GM12878 (cell line): ENCODE data around the gene EDN3. TPM values are rescaled to one million over a fixed set of nuclear protein-coding genes. Genes with fewer than 3 reads are reported as not detected.

Experiments
- ATAC-seq: fragments of 200-7000 bp; cut with Tn5 transposase; 3 replicates; pipeline ENCODE4 v1.9.1; 2020; ENCODE audit warnings: mild to moderate bottlenecking, moderate library complexity
- BruUV-seq: library from RNA; stranded (reverse); fragments of 400-500 nt; replicated peaks from 2 replicates; lab custom pipeline; 2021; lab: Mats Ljungman, UMichigan
- CTCF ChIA-PET: fragments of 300-600 bp; sonication (Branson Sonifier 250); formaldehyde crosslinking; extraction: SDS; loops from one replicate; lab custom pipeline; 2021; ENCODE audit warnings: inconsistent platforms; lab: Yijun Ruan, JAX
- POLR2A ChIA-PET: fragments of 350-600 bp; formaldehyde crosslinking; extraction: SDS; loops from one replicate; lab custom pipeline; 2021; ENCODE audit warnings: inconsistent platforms; lab: Charles Lee
- RAD21 ChIA-PET: fragments of 300-600 bp; sonication (Branson Sonifier 250); formaldehyde crosslinking; loops from one replicate; lab custom pipeline; 2023; ENCODE audit warnings: antibody characterized with exemption; ENCODE audit not compliant: unreplicated experiment; lab: Charles Lee
- SMC1A ChIA-PET: fragments of 300-600 bp; sonication (Branson Sonifier 250); formaldehyde crosslinking; loops from one replicate; lab custom pipeline; 2023; ENCODE audit not compliant: unreplicated experiment, uncharacterized antibody; lab: Charles Lee
- DNase-seq: peaks from one replicate; pipeline ENCODE4 v3.0.0-alpha.2; 2011; ENCODE audit warnings: low read depth, low spot score
- FAIRE-seq: peaks from 3 replicates; lab custom pipeline; 2011; peaks lifted over from hg19 to GRCh38; lab: Jason Lieb, UNC
- H2AFZ ChIP-seq: 2 replicates; pipeline ENCODE4 v1.6.0; 2011; ENCODE audit warnings: low read depth, low read length, control low read depth; ENCODE audit not compliant: control insufficient read depth
- H3K27ac ChIP-seq: 2 replicates; pipeline ENCODE4 v1.5.1; 2011; ENCODE audit warnings: control low read depth; ENCODE audit not compliant: control insufficient read depth, insufficient read depth
- H3K27me3 ChIP-seq, 2 experiments: replicated peaks in 1 of 2; 2 replicates each; pipeline versions ENCODE4 v1.6.0 to v1.6.1; 2011; ENCODE audit warnings: low read length in 1 of 2; ENCODE audit not compliant: control insufficient read depth in 2 of 2, insufficient read depth in 2 of 2
- H3K36me3 ChIP-seq, 2 experiments: 2 replicates each; pipeline ENCODE4 v1.5.1; 2011; ENCODE audit warnings: low read length in 1 of 2; ENCODE audit not compliant: control insufficient read depth in 2 of 2, insufficient read depth in 2 of 2
- H3K4me1 ChIP-seq: 2 replicates; pipeline ENCODE4 v1.6.1; 2011; ENCODE audit warnings: mild to moderate bottlenecking, low read length, moderate library complexity, mixed read lengths; ENCODE audit not compliant: control insufficient read depth, insufficient read depth
- H3K4me2 ChIP-seq: 2 replicates; pipeline ENCODE4 v1.6.0; 2011; ENCODE audit warnings: control low read depth; ENCODE audit not compliant: control insufficient read depth, insufficient read depth
- H3K4me3 ChIP-seq: fragments of 200-600 bp; sonication (generic); 2 replicates; pipeline ENCODE4 v1.5.1; 2016
- H3K79me2 ChIP-seq: 2 replicates; pipeline ENCODE4 v1.6.0; 2011; ENCODE audit warnings: low read length; ENCODE audit not compliant: control insufficient read depth, insufficient read depth
- H3K9ac ChIP-seq: 2 replicates; pipeline ENCODE4 v1.8.0; 2011; ENCODE audit warnings: low read length, control low read depth, mixed read lengths; ENCODE audit not compliant: control insufficient read depth, insufficient read depth
- H3K9me3 ChIP-seq: replicated peaks from 3 replicates; pipeline ENCODE4 v1.5.1; 2011; ENCODE audit warnings: mild to moderate bottlenecking, low read length; ENCODE audit not compliant: control insufficient read depth, insufficient read depth
- H4K20me1 ChIP-seq: 2 replicates; pipeline ENCODE4 v1.6.0; 2011; ENCODE audit not compliant: control insufficient read depth, insufficient read depth
- E4F1 ChIP-seq: fragments of 450-650 bp; IDR thresholded peaks from 2 replicates; pipeline ENCODE4 v1.6.1; 2018; ENCODE audit warnings: borderline replicate concordance, mild to moderate bottlenecking; ENCODE audit not compliant: partially characterized antibody
- HDGF ChIP-seq: fragments of 450-650 bp; IDR thresholded peaks from 2 replicates; pipeline ENCODE4 v1.6.1; 2016; ENCODE audit warnings: antibody characterized with exemption
- HSF1 ChIP-seq: fragments of 150-350 bp; IDR thresholded peaks from 2 replicates; pipeline ENCODE4 v1.6.1; 2014; ENCODE audit warnings: mild to moderate bottlenecking, low read depth, low read length
- IKZF1 ChIP-seq: fragments of 450-650 bp; conservative IDR thresholded peaks from 2 replicates; pipeline ENCODE4 v1.6.1; 2017; ENCODE audit warnings: antibody characterized with exemption, mild to moderate bottlenecking
- LARP7 ChIP-seq: fragments of 450-650 bp; IDR thresholded peaks from 2 replicates; pipeline ENCODE4 v1.6.1; 2017; ENCODE audit warnings: mild to moderate bottlenecking
- MYB ChIP-seq: fragments of 150-350 bp; IDR thresholded peaks from 2 replicates; pipeline ENCODE4 v1.6.1; 2014; ENCODE audit warnings: mild to moderate bottlenecking, low read depth, low read length, borderline replicate concordance
- NFYA ChIP-seq: IDR thresholded peaks from 2 replicates; pipeline ENCODE4 v1.6.1; 2011; ENCODE audit warnings: low read depth, mild to moderate bottlenecking, low read length, improper control_type of control experiment, borderline replicate concordance
- SUPT20H ChIP-seq: IDR thresholded peaks from 2 replicates; pipeline ENCODE4 v1.6.1; 2011; ENCODE audit warnings: low read depth, mild to moderate bottlenecking, low read length, moderate library complexity, borderline replicate concordance; ENCODE audit not compliant: control insufficient read depth
- ZNF622 ChIP-seq: fragments of 450-650 bp; IDR thresholded peaks from 2 replicates; pipeline ENCODE4 v1.6.1; 2017; ENCODE audit warnings: mild to moderate bottlenecking, inconsistent platforms
- ZZZ3 ChIP-seq: IDR thresholded peaks from 2 replicates; pipeline ENCODE4 v1.6.1; 2011; ENCODE audit warnings: low read depth; ENCODE audit not compliant: control insufficient read depth, insufficient read length
- WGBS: methylation state at CpG from one replicate; pipeline ENCODE4 v1.1.6; 2016; ENCODE audit warnings: low lambda C conversion rate; ENCODE audit not compliant: insufficient replicate concordance, insufficient coverage; ENCODE audit errors: missing lambda C conversion rate; 5-methylcytosine and 5-hydroxymethylcytosine counted together
- in situ Hi-C: fragments of 300-500 bp; cut with MboI; formaldehyde crosslinking; loops from 9 replicates; pipeline ENCODE4 v1.14.3; 2018; ENCODE audit warnings: mixed read lengths
- intact Hi-C: fragments of 100-400 bp; cut with micrococcal nuclease; formaldehyde crosslinking; loops from one replicate; pipeline ENCODE4 v1.14.2; 2022; ENCODE audit not compliant: unreplicated experiment
- polyA plus RNA-seq, 11 experiments: library from polyadenylated mRNA; depleted of rRNA in 4 of 11; unstranded in 6 of 11; stranded (reverse) in 5 of 11; fragments of >200 nt; fragmentation: Nextera tagmentation in 4 of 11; fragmentation: Illumina TruSeq in 1 of 11; extraction: Ambion mirVana in 4 of 11; extraction: Trizol in 1 of 11; gene quantifications; 1 replicate in 1 of 11; 2 replicates in 10 of 11; pipeline versions ENCODE4 v1.2.1 to v1.2.3, GENCODE V29; 2011 to 2016; ENCODE audit warnings: inconsistent platforms in 2 of 11, missing spikeins in 2 of 11, low read depth in 1 of 11
- total RNA-seq, 4 experiments: library from RNA; depleted of rRNA in 3 of 4; stranded (reverse); fragments of >200 nt in 3 of 4; fragmentation: Illumina TruSeq in 1 of 4; extraction: Trizol in 1 of 4; gene quantifications; 2 replicates each; pipeline versions ENCODE4 v1.2.1 to v1.2.3, GENCODE V29; 2013 to 2021

The EDN3 gene
- total and polyA plus RNA-seq, 10 of the 15 experiments (the other 5 are each of a cell fraction or from before 2014, with no cell fraction given): not detected

GRCh38 chr20:59346061-59346460 lies 45.6 kb downstream of the EDN3 start:
- intact Hi-C loops: no loop called here
- Histone ChIP-seq H3K4me3 (no peak overlapping the region), H3K79me2 (no peaks in the 10 kb centered on the region), H3K27me3 (peaks cover 0 to 1% of the 10 kb centered on the region in 2 experiments; a peak in 2 of 4 replicates), H4K20me1 (no peaks in the 10 kb centered on the region), H3K9me3 (no peaks in the 10 kb centered on the region; the same call in 2 of the 3 replicates), H3K4me1 (no peaks in the 10 kb centered on the region), H3K4me2 (no peak overlapping the region), H3K27ac (no peak overlapping the region), H2AFZ (no peak overlapping the region), H3K36me3 (no peaks in the 10 kb centered on the region), H3K9ac (no peak overlapping the region)
- ATAC-seq (no peak), FAIRE-seq (no peak), DNase-seq (no peak)
- CTCF ChIA-PET: no interaction called here
- SMC1A ChIA-PET: no interaction called here
- POLR2A ChIA-PET: no interaction called here
- RAD21 ChIA-PET: no interaction called here
- in situ Hi-C loops: no loop called here
- 60% methylated on average over 2 of the region's 2 CpGs for WGBS
- no TSS peak for BruUV-seq
- no peak for TF ChIP-seq ZNF622
- no peak for TF ChIP-seq E4F1
- no peak for TF ChIP-seq HDGF
- TF ChIP-seq IKZF1: no peak
- TF ChIP-seq, all 136 proteins: peak for 0

- CTCF ChIA-PET: no interaction called here
- in situ Hi-C loops: no loop called here
- no peak for TF ChIP-seq HSF1
- no peak for TF ChIP-seq ZZZ3
- TF ChIP-seq NFYA: no peak
- TF ChIP-seq SUPT20H: no peak
- no peak for TF ChIP-seq LARP7
- TF ChIP-seq MYB: no peak
These were observed 48.9 kb downstream of the EDN3 start for GRCh38 chr20:59349277-59349676.

More at GRCh38 chr20:59349277-59349676, 48.9 kb downstream of the EDN3 start:
- Histone ChIP-seq H3K9ac (no peak overlapping the region), H4K20me1 (no peaks in the 10 kb centered on the region), H3K9me3 (no peaks in the 10 kb centered on the region; the same call in 2 of the 3 replicates), H3K36me3 (no peaks in the 10 kb centered on the region), H3K27ac (no peak overlapping the region), H3K79me2 (no peaks in the 10 kb centered on the region), H3K27me3 (peaks cover 0 to 1% of the 10 kb centered on the region in 2 experiments; a peak in 3 of 4 replicates), H2AFZ (no peak overlapping the region), H3K4me2 (no peak overlapping the region), H3K4me1 (no peaks in the 10 kb centered on the region), H3K4me3 (no peak overlapping the region)
- no peak for FAIRE-seq
- 21% methylated on average over 1 of the region's 1 CpG for WGBS
- SMC1A ChIA-PET: no interaction called here
- BruUV-seq: no TSS peak
- RAD21 ChIA-PET: no interaction called here
- no peak for ATAC-seq
- DNase-seq: no peak
- POLR2A ChIA-PET: no interaction called here
- intact Hi-C loops: no loop called here
